Mesenchymal stem cell (in vitro differentiated cells and primary cell): ENCODE data around the gene ITCH.

Experiments used
- DNase-seq: peaks from one replicate; pipeline ENCODE4 v3.0.0-alpha.2; 2013
- H2AFZ ChIP-seq: one replicate; pipeline ENCODE4 v1.6.1; 2013; ENCODE audit warnings: low read depth, mild to moderate bottlenecking, control low read depth, inconsistent platforms, low read length, moderate library complexity
- H2AK5ac ChIP-seq: 2 replicates; pipeline ENCODE4 v1.6.1; 2013; ENCODE audit warnings: low read length, moderate library complexity, mild to moderate bottlenecking, inconsistent platforms; ENCODE audit not compliant: severe bottlenecking
- H2BK120ac ChIP-seq: one replicate; pipeline ENCODE4 v1.6.1; 2013; ENCODE audit warnings: low read depth, mild to moderate bottlenecking, inconsistent platforms, low read length, moderate library complexity
- H2BK12ac ChIP-seq, 2 experiments: one replicate each; pipeline ENCODE4 v1.6.1; 2013; ENCODE audit warnings: inconsistent platforms in 2 of 2, low read length in 2 of 2, mild to moderate bottlenecking in 2 of 2, moderate library complexity in 2 of 2, control low read depth in 1 of 2
- H2BK15ac ChIP-seq: one replicate; pipeline ENCODE4 v1.6.1; 2013; ENCODE audit warnings: mild to moderate bottlenecking, low read depth, inconsistent platforms; ENCODE audit not compliant: poor library complexity, severe bottlenecking
- H2BK5ac ChIP-seq: 2 replicates; pipeline ENCODE4 v1.6.1; 2013; ENCODE audit warnings: low read depth, mild to moderate bottlenecking, low read length, control low read depth, inconsistent platforms; ENCODE audit not compliant: poor library complexity, severe bottlenecking
- H3K14ac ChIP-seq, 2 experiments: one replicate each; pipeline ENCODE4 v1.6.1; 2013; ENCODE audit warnings: inconsistent platforms in 2 of 2, low read length in 2 of 2, control low read depth in 1 of 2, mild to moderate bottlenecking in 1 of 2, moderate library complexity in 1 of 2
- H3K18ac ChIP-seq, 2 experiments: one replicate each; pipeline ENCODE4 v1.6.1; 2013; ENCODE audit warnings: inconsistent platforms in 2 of 2, low read length in 2 of 2, control low read depth in 1 of 2, low read depth in 1 of 2, mild to moderate bottlenecking in 1 of 2
- H3K23ac ChIP-seq, 2 experiments: one replicate each; pipeline ENCODE4 v1.6.1; 2013; ENCODE audit warnings: inconsistent platforms in 2 of 2, low read length in 2 of 2, mild to moderate bottlenecking in 2 of 2, moderate library complexity in 2 of 2, control low read depth in 1 of 2
- H3K27ac ChIP-seq: 2 replicates; pipeline ENCODE4 v1.5.1; 2013; ENCODE audit warnings: mild to moderate bottlenecking, moderate library complexity, low read length, control low read depth, inconsistent platforms; ENCODE audit not compliant: poor library complexity, severe bottlenecking
- H3K27me3 ChIP-seq, 2 experiments: 2 replicates each; pipeline versions ENCODE4 v1.6.1 to v1.7.0; 2013; ENCODE audit warnings: low read length in 2 of 2, mild to moderate bottlenecking in 2 of 2, moderate library complexity in 2 of 2, control low read depth in 1 of 2, inconsistent platforms in 1 of 2; ENCODE audit not compliant: control insufficient read depth in 1 of 2, insufficient read depth in 1 of 2
- H3K36me3 ChIP-seq, 2 experiments: 2 replicates each; pipeline versions ENCODE4 v1.6.1 to v1.7.0; 2013; ENCODE audit warnings: low read length in 2 of 2, control low read depth in 1 of 2, inconsistent platforms in 1 of 2, low read depth in 1 of 2, mild to moderate bottlenecking in 1 of 2; ENCODE audit not compliant: insufficient read depth in 2 of 2, control insufficient read depth in 1 of 2
- H3K4ac ChIP-seq, 2 experiments: one replicate each; pipeline ENCODE4 v1.6.1; 2013; ENCODE audit warnings: inconsistent platforms in 2 of 2, low read length in 2 of 2, mild to moderate bottlenecking in 2 of 2, moderate library complexity in 2 of 2, control low read depth in 1 of 2, low read depth in 1 of 2
- H3K4me1 ChIP-seq: 2 replicates; pipeline ENCODE4 v1.6.1; 2013; ENCODE audit warnings: low read depth, low read length, control low read depth; ENCODE audit not compliant: control insufficient read depth, insufficient read depth
- H3K4me2 ChIP-seq: 2 replicates; pipeline ENCODE4 v1.6.1; 2013; ENCODE audit warnings: low read length, mild to moderate bottlenecking, inconsistent platforms; ENCODE audit not compliant: poor library complexity, severe bottlenecking
- H3K4me3 ChIP-seq, 2 experiments: 2 replicates each; pipeline versions ENCODE4 v1.5.1 to v1.7.0; 2013; ENCODE audit warnings: low read length in 2 of 2, mild to moderate bottlenecking in 2 of 2, control low read depth in 1 of 2, low read depth in 1 of 2; ENCODE audit not compliant: insufficient read depth in 1 of 2
- H3K79me1 ChIP-seq: replicated peaks from 2 replicates; pipeline ENCODE4 v1.6.1; 2013; ENCODE audit warnings: mild to moderate bottlenecking, control low read depth, low read length, inconsistent platforms; ENCODE audit not compliant: poor library complexity, severe bottlenecking
- H3K9ac ChIP-seq: 2 replicates; pipeline ENCODE4 v1.7.0; 2013; ENCODE audit warnings: mild to moderate bottlenecking, low read length, moderate library complexity
- H3K9me3 ChIP-seq: 2 replicates; pipeline ENCODE4 v1.7.0; 2013; ENCODE audit warnings: mild to moderate bottlenecking, low read length; ENCODE audit not compliant: control insufficient read depth
- H4K8ac ChIP-seq: one replicate; pipeline ENCODE4 v1.6.1; 2013; ENCODE audit warnings: inconsistent platforms, mild to moderate bottlenecking, low read length, moderate library complexity
- H4K91ac ChIP-seq: one replicate; pipeline ENCODE4 v1.6.1; 2013; ENCODE audit warnings: mild to moderate bottlenecking, low read length, inconsistent platforms
- WGBS: methylation state at CpG from one replicate; pipeline ENCODE4 v1.1.7; 2013; ENCODE audit warnings: mixed read lengths; 5-methylcytosine and 5-hydroxymethylcytosine counted together

ITCH gene

GRCh38 chr20:34433391-34433790 is 70.3 kb downstream of the ITCH start:
- H4K91ac ChIP-seq, result no peak overlapping the region
- no peak overlapping the region for H2AFZ ChIP-seq
- H3K9me3 ChIP-seq, result no peaks in the 10 kb centered on the region
- H3K18ac ChIP-seq, result no peak overlapping the region
- H2BK120ac ChIP-seq, result no peak overlapping the region
- no peaks in the 10 kb centered on the region for H3K27me3 ChIP-seq
- H2BK15ac ChIP-seq, result no peak overlapping the region
- no peak overlapping the region for H3K4me3 ChIP-seq
- no peak overlapping the region for H3K14ac ChIP-seq
- peaks cover 3% of the 10 kb centered on the region for H3K4me1 ChIP-seq
- H3K9ac ChIP-seq, result no peak overlapping the region
- WGBS, result 100% methylated on average over 3 of the region's 5 CpGs
- DNase-seq, result no peak
- peaks cover 22 to 51% of the 10 kb centered on the region in 2 experiments for H3K36me3 ChIP-seq
- no peak overlapping the region for H2AK5ac ChIP-seq
- H3K23ac ChIP-seq, result no peak overlapping the region
- no peak overlapping the region for H4K8ac ChIP-seq
- no peak overlapping the region for H3K4ac ChIP-seq
- no peak overlapping the region for H2BK12ac ChIP-seq
- no peak overlapping the region for H2BK5ac ChIP-seq
- peaks cover 27% of the 10 kb centered on the region for H3K79me1 ChIP-seq
- no peak overlapping the region for H3K4me2 ChIP-seq
- no peak overlapping the region for H3K27ac ChIP-seq

- no peak overlapping the region for H2AK5ac ChIP-seq
- H2BK5ac ChIP-seq, result no peak overlapping the region
- no peak overlapping the region for H2BK120ac ChIP-seq
- no peak overlapping the region for H3K4me2 ChIP-seq
- peaks cover 20 to 51% of the 10 kb centered on the region in 2 experiments for H3K36me3 ChIP-seq
- peaks cover 3% of the 10 kb centered on the region for H3K4me1 ChIP-seq
- H2BK12ac ChIP-seq, result no peak overlapping the region
- H2BK15ac ChIP-seq, result no peak overlapping the region
- H3K79me1 ChIP-seq, result peaks cover 27% of the 10 kb centered on the region
- no peak overlapping the region for H3K4ac ChIP-seq
- H3K4me3 ChIP-seq, result no peak overlapping the region
- no peak overlapping the region for H3K18ac ChIP-seq
- no peaks in the 10 kb centered on the region for H3K27me3 ChIP-seq
- no peaks in the 10 kb centered on the region for H3K9me3 ChIP-seq
- H4K91ac ChIP-seq, result no peak overlapping the region
- H3K23ac ChIP-seq, result no peak overlapping the region
- no peak overlapping the region for H4K8ac ChIP-seq
- H3K27ac ChIP-seq, result no peak overlapping the region
- H3K9ac ChIP-seq, result no peak overlapping the region
- WGBS, result 98% methylated on average over 1 of the region's 1 CpG
- H3K14ac ChIP-seq, result no peak overlapping the region
- no peak overlapping the region for H2AFZ ChIP-seq
- DNase-seq, result no peak
These were observed 72.5 kb downstream of the ITCH start for GRCh38 chr20:34435589-34435988.

- DNase-seq, result peak; percentile 82
- Histone ChIP-seq H3K23ac (no peak overlapping the region), H4K91ac (no peak overlapping the region), H2BK120ac (no peak overlapping the region), H3K4ac (no peak overlapping the region), H3K4me3 (no peak overlapping the region), H2BK12ac (no peak overlapping the region), H3K9me3 (no peaks in the 10 kb centered on the region), H3K9ac (no peak overlapping the region), H4K8ac (no peak overlapping the region), H2AFZ (no peak overlapping the region), H2BK15ac (no peak overlapping the region), H3K36me3 (peaks cover 21 to 59% of the 10 kb centered on the region in 2 experiments), H3K27ac (no peak overlapping the region), H3K18ac (peak overlapping the region in 1 of 2 experiments; percentile 22), H2AK5ac (no peak overlapping the region), H3K4me1 (peaks cover 3% of the 10 kb centered on the region), H3K27me3 (no peaks in the 10 kb centered on the region), H3K14ac (no peak overlapping the region), H2BK5ac (no peak overlapping the region), H3K79me1 (peaks cover 24% of the 10 kb centered on the region), H3K4me2 (no peak overlapping the region)
- WGBS, result 95% methylated on average over 6 of the region's 6 CpGs
These were observed 74.4 kb downstream of the ITCH start for GRCh38 chr20:34437330-34437986.

- H4K8ac ChIP-seq, result no peak overlapping the region
- H3K4me3 ChIP-seq, result no peak overlapping the region
- 100% methylated on average over 2 of the region's 5 CpGs for WGBS
- H3K4me2 ChIP-seq, result no peak overlapping the region
- H2BK5ac ChIP-seq, result no peak overlapping the region
- no peak overlapping the region for H2BK15ac ChIP-seq
- no peak overlapping the region for H2AFZ ChIP-seq
- no peak overlapping the region for H3K23ac ChIP-seq
- no peak overlapping the region for H3K4ac ChIP-seq
- no peak overlapping the region for H2AK5ac ChIP-seq
- no peak overlapping the region for H2BK120ac ChIP-seq
- H3K14ac ChIP-seq, result no peak overlapping the region
- H3K18ac ChIP-seq, result no peak overlapping the region
- H3K4me1 ChIP-seq, result peaks cover 3% of the 10 kb centered on the region
- no peaks in the 10 kb centered on the region for H3K9me3 ChIP-seq
- peaks cover 28 to 75% of the 10 kb centered on the region in 2 experiments for H3K36me3 ChIP-seq
- no peak overlapping the region for H3K9ac ChIP-seq
- DNase-seq, result no peak
- H3K27ac ChIP-seq, result no peak overlapping the region
- H4K91ac ChIP-seq, result no peak overlapping the region
- H3K79me1 ChIP-seq, result peaks cover 24% of the 10 kb centered on the region
- no peaks in the 10 kb centered on the region for H3K27me3 ChIP-seq
- no peak overlapping the region for H2BK12ac ChIP-seq
These were observed 76.1 kb downstream of the ITCH start for GRCh38 chr20:34439168-34439567.
